Fibroblast of mammary gland (primary cell): ENCODE measurements around the gene ALDH1A2.
"Not testable (repeated sequence)": the region's sequence is repeated elsewhere in the genome, so short reads cannot be mapped to it uniquely, and the experiment has no call there.

Source experiments
- DNase-seq: peaks from one replicate; pipeline ENCODE4 v3.0.0-alpha.2; 2010; ENCODE audit warnings: low read depth
- H3K4me3 ChIP-seq: 2 replicates; pipeline ENCODE4 v1.5.1; 2011; ENCODE audit warnings: low read depth, mild to moderate bottlenecking, low read length, moderate library complexity; ENCODE audit not compliant: control insufficient read depth
- CTCF ChIP-seq: conservative IDR thresholded peaks from 2 replicates; pipeline ENCODE4 v1.5.1; 2011; ENCODE audit warnings: low read depth, low read length, inconsistent platforms; ENCODE audit not compliant: control insufficient read depth, insufficient read depth

Gene ALDH1A2

GRCh38 chr15:58065445-58066041, at the start of gene ALDH1A2:
ALDH1A2 (minus strand) TSS chr15:58065711; CDS start chr15:58065650, 61 bp downstream.
- no peak for TF ChIP-seq CTCF
- DNase-seq, result no peak
- peak within 1 kb of the TSS; percentile 34 for H3K4me3 ChIP-seq

- TF ChIP-seq CTCF, result no peak
- DNase-seq, result peak; percentile 13
- no peak overlapping the region for H3K4me3 ChIP-seq
Measured at GRCh38 chr15:58114812-58115211, 49.3 kb upstream of the ALDH1A2 start.

GRCh38 chr15:58114388-58114787, 48.9 kb upstream of the ALDH1A2 start:
- H3K4me3 ChIP-seq, result no peak overlapping the region
- no peak for TF ChIP-seq CTCF
- no peak for DNase-seq

GRCh38 chr15:58113358-58113757, 47.8 kb upstream of the ALDH1A2 start:
- not testable (repeated sequence) for H3K4me3 ChIP-seq, DNase-seq

- no peak overlapping the region for H3K4me3 ChIP-seq
- no peak for DNase-seq
- TF ChIP-seq CTCF, result no peak
Measured at GRCh38 chr15:58111718-58112104, 46.2 kb upstream of the ALDH1A2 start.

GRCh38 chr15:58110999-58111717, 45.6 kb upstream of the ALDH1A2 start:
- no peak for DNase-seq
- no peak for TF ChIP-seq CTCF

GRCh38 chr15:58109419-58109818, 43.9 kb upstream of the ALDH1A2 start:
- H3K4me3 ChIP-seq, result no peak overlapping the region
- no peak for DNase-seq
- no peak for TF ChIP-seq CTCF

More at GRCh38 chr15:58110999-58111717, 45.6 kb upstream of the ALDH1A2 start:
- no peak overlapping the region for H3K4me3 ChIP-seq
